Endothelial cell of umbilical vein (primary cell): Measurements from ENCODE around the gene SUPT3H. TPM values are rescaled to one million over a fixed set of nuclear protein-coding genes. Genes with fewer than 3 reads are reported as not detected.

Experiments used
- BruUV-seq: library from RNA; stranded (reverse); fragments of 400-500 nt; replicated peaks from 2 replicates; lab custom pipeline; 2021; lab: Mats Ljungman, UMichigan
- CTCF ChIA-PET: fragments of 300-600, 350-600 bp; sonication (Branson Sonifier 250); formaldehyde crosslinking; loops from one replicate; lab custom pipeline; 2021; ENCODE audit warnings: antibody characterized with exemption, inconsistent platforms; lab: Charles Lee
- POLR2A ChIA-PET: fragments of 300-600, 350-600 bp; sonication (Branson Sonifier 250); formaldehyde crosslinking; loops from one replicate; lab custom pipeline; 2021; ENCODE audit warnings: antibody characterized with exemption, inconsistent platforms; lab: Charles Lee
- DNase-seq: peaks from one replicate; pipeline ENCODE4 v3.0.0-alpha.2; 2011; ENCODE audit warnings: low read depth, low spot score
- FAIRE-seq: peaks from 2 replicates; lab custom pipeline; 2011; peaks lifted over from hg19 to GRCh38; lab: Jason Lieb, UNC
- H2AFZ ChIP-seq: 2 replicates; pipeline ENCODE4 v1.6.0; 2012; ENCODE audit warnings: low read depth, low read length, control low read depth, inconsistent platforms
- H3K27ac ChIP-seq: 2 replicates; pipeline ENCODE4 v1.5.1; 2011; ENCODE audit warnings: low read depth, mild to moderate bottlenecking, control low read depth, low read length, moderate library complexity; ENCODE audit not compliant: insufficient read depth
- H3K27me3 ChIP-seq, 2 experiments: 2 replicates each; pipeline versions ENCODE4 v1.6.0 to v1.6.1; 2011; ENCODE audit warnings: low read length in 2 of 2, mixed read lengths in 1 of 2; ENCODE audit not compliant: control insufficient read depth in 2 of 2, insufficient read depth in 2 of 2
- H3K36me3 ChIP-seq, 2 experiments: 2 replicates in 1 of 2; 3 replicates in 1 of 2; pipeline ENCODE4 v1.5.1; 2011; ENCODE audit warnings: low read length in 2 of 2, mild to moderate bottlenecking in 1 of 2, moderate library complexity in 1 of 2; ENCODE audit not compliant: control insufficient read depth in 2 of 2, insufficient read depth in 2 of 2; ENCODE audit errors: extremely low read depth in 1 of 2
- H3K4me1 ChIP-seq: 3 replicates; pipeline ENCODE4 v1.5.1; 2011; ENCODE audit warnings: mild to moderate bottlenecking, low read length; ENCODE audit not compliant: control insufficient read depth, insufficient read depth; ENCODE audit errors: extremely low read depth
- H3K4me2 ChIP-seq: 2 replicates; pipeline ENCODE4 v1.6.1; 2011; ENCODE audit warnings: low read length, control low read depth, mixed read lengths; ENCODE audit not compliant: insufficient read depth
- H3K4me3 ChIP-seq, 3 experiments: fragments of 200-600 bp in 1 of 3; sonication (generic), shearing (Covaris generic) in 1 of 3; replicated peaks in 1 of 3; 2 replicates each; pipeline ENCODE4 v1.5.1; 2011 to 2016; ENCODE audit warnings: control low read depth in 3 of 3, low read length in 3 of 3, mild to moderate bottlenecking in 2 of 3, inconsistent platforms in 1 of 3, low read depth in 1 of 3, moderate library complexity in 1 of 3; ENCODE audit not compliant: insufficient read depth in 1 of 3
- H3K79me2 ChIP-seq: 2 replicates; pipeline ENCODE4 v1.6.0; 2012; ENCODE audit warnings: low read length, inconsistent platforms; ENCODE audit not compliant: control insufficient read depth, insufficient read depth
- H3K9ac ChIP-seq: replicated peaks from 2 replicates; pipeline ENCODE3; 2011; ENCODE audit warnings: low read length, control low read depth; ENCODE audit not compliant: insufficient read depth; ENCODE audit errors: extremely low read depth
- H3K9me1 ChIP-seq: replicated peaks from 3 replicates; pipeline ENCODE4 v1.6.0; 2011; ENCODE audit warnings: mild to moderate bottlenecking, low read length; ENCODE audit not compliant: control insufficient read depth, insufficient read depth; ENCODE audit errors: extremely low read depth
- H3K9me3 ChIP-seq: replicated peaks from 2 replicates; pipeline ENCODE4 v1.5.1; 2012; ENCODE audit warnings: low read length, inconsistent platforms; ENCODE audit not compliant: control insufficient read depth, insufficient read depth
- H4K20me1 ChIP-seq: replicated peaks from 2 replicates; pipeline ENCODE3; 2011; ENCODE audit warnings: mild to moderate bottlenecking, low read length; ENCODE audit not compliant: control insufficient read depth, insufficient read depth; ENCODE audit errors: extremely low read depth
- EZH2 ChIP-seq: IDR thresholded peaks from 2 replicates; pipeline ENCODE4 v1.6.1; 2012; ENCODE audit warnings: borderline replicate concordance, low read depth, mild to moderate bottlenecking, moderate library complexity, low read length, inconsistent platforms; ENCODE audit not compliant: severe bottlenecking
- FOS ChIP-seq: IDR thresholded peaks from 2 replicates; pipeline ENCODE4 v1.6.1; 2011; ENCODE audit warnings: mild to moderate bottlenecking, low read length, moderate library complexity, borderline replicate concordance; ENCODE audit not compliant: insufficient read depth
- GATA2 ChIP-seq: IDR thresholded peaks from 2 replicates; pipeline ENCODE4 v1.7.0; 2011; ENCODE audit warnings: low read depth, mild to moderate bottlenecking, moderate library complexity, mixed read lengths, low read length; ENCODE audit not compliant: insufficient read length, insufficient read depth
- JUN ChIP-seq: IDR thresholded peaks from 2 replicates; pipeline ENCODE4 v1.6.1; 2011; ENCODE audit warnings: borderline replicate concordance, low read depth; ENCODE audit not compliant: insufficient read length, insufficient read depth
- MYC ChIP-seq: IDR thresholded peaks from one replicate; pipeline ENCODE4 v1.6.1; 2011; ENCODE audit warnings: mild to moderate bottlenecking, low read depth, low read length
- POLR2A ChIP-seq: IDR thresholded peaks from 2 replicates; pipeline ENCODE4 v1.6.1; 2012; ENCODE audit warnings: low read depth, mild to moderate bottlenecking, control low read depth, low read length
- POLR2AphosphoS5 ChIP-seq: IDR thresholded peaks from 2 replicates; pipeline ENCODE4 v1.6.1; 2012; ENCODE audit warnings: low read depth, mild to moderate bottlenecking, control low read depth, low read length, moderate library complexity; ENCODE audit not compliant: insufficient read depth
- dilution Hi-C: fragments of 300-500 bp; cut with MboI; formaldehyde crosslinking; loops from one replicate; pipeline ENCODE4 v1.15.0; 2019; ENCODE audit warnings: low sequenced_read_pairs; ENCODE audit not compliant: extremely low pct_ligation_motif_present
- intact Hi-C: fragments of 100-400 bp; cut with micrococcal nuclease; formaldehyde crosslinking; loops from one replicate; pipeline ENCODE4 v1.10.0; 2022
- polyA plus RNA-seq, 4 experiments: library from polyadenylated mRNA; depleted of rRNA in 3 of 4; stranded (reverse) in 3 of 4; unstranded in 1 of 4; fragments of >200 nt; gene quantifications; 2 replicates each; pipeline versions ENCODE4 v1.2.1 to v1.2.3, GENCODE V29; 2011 to 2012; ENCODE audit warnings: missing spikeins in 1 of 4
- total RNA-seq: library from RNA; stranded (reverse); gene quantifications from 2 replicates; pipeline ENCODE4 v1.2.3, GENCODE V29; 2021
- TF ChIP-seq, protein P1 (sequence below): IDR thresholded peaks from 2 replicates; pipeline ENCODE4 v1.6.1; 2011; ENCODE audit not compliant: insufficient read depth, insufficient read length
- TF ChIP-seq, protein P2 (sequence below), 2 donors: IDR thresholded peaks; 1 replicate in 1 of 2; 2 replicates in 1 of 2; pipeline ENCODE4 v1.5.1; 2011; ENCODE audit warnings: low read length in 2 of 2, mild to moderate bottlenecking in 2 of 2, moderate library complexity in 2 of 2, control low read depth in 1 of 2, inconsistent platforms in 1 of 2, low read depth in 1 of 2; ENCODE audit not compliant: insufficient read depth in 1 of 2; ENCODE audit errors: extremely low read depth in 1 of 2

The SUPT3H gene
- total and polyA plus RNA-seq, 2 donors (not counting 3 experiments of a cell fraction or from before 2014, with no cell fraction given), result 8.3 to 9.8 TPM

DNA sequence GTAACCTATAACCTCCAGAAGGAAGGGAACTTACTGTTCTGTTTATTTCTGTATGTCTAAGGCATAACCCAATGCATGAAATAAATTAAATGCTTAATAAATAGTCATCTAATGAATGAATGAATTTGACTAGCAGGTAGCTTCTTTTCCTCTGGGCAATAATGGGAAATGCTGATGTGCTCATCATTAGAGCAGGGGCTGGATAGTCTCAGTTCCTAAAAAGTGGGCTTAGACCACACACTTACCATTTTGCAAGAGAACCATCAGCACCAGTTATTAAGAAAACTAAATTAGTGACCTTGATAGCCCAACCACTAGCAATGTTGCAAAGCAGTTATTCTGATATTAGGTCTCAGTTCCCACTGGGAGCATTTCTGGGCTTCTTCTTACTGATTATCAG lies 540.5 kb downstream of the SUPT3H start:
- dilution Hi-C loops, result no loop called here
- Histone ChIP-seq H3K79me2 (no peaks in the 10 kb centered on the region), H3K4me2 (no peak overlapping the region), H3K9me1 (no peaks in the 10 kb centered on the region), H3K9me3 (no peaks in the 10 kb centered on the region), H3K9ac (no peak overlapping the region), H4K20me1 (no peaks in the 10 kb centered on the region), H3K36me3 (no peaks in the 10 kb centered on the region), H2AFZ (no peak overlapping the region), H3K4me3 (no peak overlapping the region), H3K4me1 (no peaks in the 10 kb centered on the region), H3K27me3 (no peaks in the 10 kb centered on the region), H3K27ac (no peak overlapping the region)
- DNase-seq (no peak), FAIRE-seq (no peak)
- BruUV-seq, result no TSS peak
- ChIA-PET CTCF (interaction anchor here (1.2 kb wide), 1 partner anchor 12 kb away, joined by 3 read pairs; no protein-coding TSS in a partner anchor), POLR2A (no interaction called here)
- TF ChIP-seq, protein P1, sequence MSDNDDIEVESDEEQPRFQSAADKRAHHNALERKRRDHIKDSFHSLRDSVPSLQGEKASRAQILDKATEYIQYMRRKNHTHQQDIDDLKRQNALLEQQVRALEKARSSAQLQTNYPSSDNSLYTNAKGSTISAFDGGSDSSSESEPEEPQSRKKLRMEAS, result no peak
- TF ChIP-seq POLR2AphosphoS5 (no peak), POLR2A (no peak), GATA2 (no peak), MYC (no peak), FOS (no peak), JUN (no peak), EZH2 (no peak)
- TF ChIP-seq, protein P2, sequence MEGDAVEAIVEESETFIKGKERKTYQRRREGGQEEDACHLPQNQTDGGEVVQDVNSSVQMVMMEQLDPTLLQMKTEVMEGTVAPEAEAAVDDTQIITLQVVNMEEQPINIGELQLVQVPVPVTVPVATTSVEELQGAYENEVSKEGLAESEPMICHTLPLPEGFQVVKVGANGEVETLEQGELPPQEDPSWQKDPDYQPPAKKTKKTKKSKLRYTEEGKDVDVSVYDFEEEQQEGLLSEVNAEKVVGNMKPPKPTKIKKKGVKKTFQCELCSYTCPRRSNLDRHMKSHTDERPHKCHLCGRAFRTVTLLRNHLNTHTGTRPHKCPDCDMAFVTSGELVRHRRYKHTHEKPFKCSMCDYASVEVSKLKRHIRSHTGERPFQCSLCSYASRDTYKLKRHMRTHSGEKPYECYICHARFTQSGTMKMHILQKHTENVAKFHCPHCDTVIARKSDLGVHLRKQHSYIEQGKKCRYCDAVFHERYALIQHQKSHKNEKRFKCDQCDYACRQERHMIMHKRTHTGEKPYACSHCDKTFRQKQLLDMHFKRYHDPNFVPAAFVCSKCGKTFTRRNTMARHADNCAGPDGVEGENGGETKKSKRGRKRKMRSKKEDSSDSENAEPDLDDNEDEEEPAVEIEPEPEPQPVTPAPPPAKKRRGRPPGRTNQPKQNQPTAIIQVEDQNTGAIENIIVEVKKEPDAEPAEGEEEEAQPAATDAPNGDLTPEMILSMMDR (IDR thresholded peaks at IDR 0.05; ENCODE audit: extremely low read depth in 1 of 2, insufficient read depth in 1 of 2, low read depth in 1 of 2, low read length in 2 of 2), result no peak
- intact Hi-C loops, result no loop called here
